Vagina (tissue), 2 donors: ENCODE measurements around the gene ZFP57.

Source experiments
- CTCF ChIP-seq, 3 experiments: fragments of 450-650 bp in 2 of 3; fragments of 200-600 bp in 1 of 3; sonication (generic) in 1 of 3; IDR thresholded peaks; one replicate each; pipeline ENCODE4 v1.5.1; 2017 to 2019; ENCODE audit warnings: antibody characterized with exemption in 3 of 3, mild to moderate bottlenecking in 2 of 3, moderate library complexity in 2 of 3
- POLR2A ChIP-seq, 2 donors: fragments of 450-650 bp; IDR thresholded peaks; one replicate each; pipeline ENCODE4 v1.6.1; 2017; ENCODE audit warnings: antibody characterized with exemption in 2 of 2, mild to moderate bottlenecking in 2 of 2, moderate library complexity in 2 of 2
- POLR2AphosphoS5 ChIP-seq, 2 donors: sonication (generic); formaldehyde crosslinking; IDR thresholded peaks; one replicate each; pipeline ENCODE4 v1.9.0; 2017; ENCODE audit warnings: antibody characterized with exemption in 2 of 2, mild to moderate bottlenecking in 2 of 2, low read depth in 1 of 2; ENCODE audit not compliant: insufficient read depth in 1 of 2

- no peak for TF ChIP-seq CTCF (IDR thresholded peaks at IDR 0.05)
- TF ChIP-seq POLR2A (IDR thresholded peaks at IDR 0.05), result no peak
- TF ChIP-seq POLR2AphosphoS5 (IDR thresholded peaks at IDR 0.05; ENCODE audit: insufficient read depth in 1 of 2, low read depth in 1 of 2), result no peak
Measured at GRCh38 chr6:29678114-29678513, 2.8 kb downstream of the ZFP57 start.
